Right lobe of liver (tissue), 4 donors: ENCODE measurements around the gene SRP68.

ENCODE experiments used
- CTCF ChIP-seq, 4 donors: fragments of 200-600 bp in 3 of 4; fragments of 450-650 bp in 1 of 4; IDR thresholded peaks; one replicate each; pipeline versions ENCODE4 v1.5.1 to v1.8.0; 2016 to 2022; ENCODE audit warnings: antibody characterized with exemption in 4 of 4, mild to moderate bottlenecking in 2 of 4
- POLR2A ChIP-seq: fragments of 450-650 bp; IDR thresholded peaks from one replicate; pipeline ENCODE4 v1.6.1; 2017; ENCODE audit warnings: antibody characterized with exemption, mild to moderate bottlenecking
- donor health status: DM: no; HTN: no; CAD: no.
- donor health status: DM: no; HTN: no; CAD: no.
- donor health status: DM: no; HTN: yes; CAD: no.

- TF ChIP-seq CTCF (IDR thresholded peaks at IDR 0.05) = no peak
- no peak for TF ChIP-seq POLR2A
These were observed 68.4 kb downstream of the SRP68 start for GRCh38 chr17:76003915-76004314.
